ENCODE data around the gene SLC17A5.
"Not testable (repeated sequence)": the region's sequence is repeated elsewhere in the genome, so short reads cannot be mapped to it uniquely, and the experiment has no call there.

Gene SLC17A5

GRCh38 chr6:73566486-73566871 is 87.3 kb downstream of the SLC17A5 start:
- DNase-seq (ENCODE audit: low read depth in 2 of 2): not testable (repeated sequence)

- DNase-seq (ENCODE audit: low read depth in 2 of 2): no peak
Measured at GRCh38 chr6:73565767-73566485, 87.9 kb downstream of the SLC17A5 start.

GRCh38 chr6:73564578-73565345 is 89.0 kb downstream of the SLC17A5 start:
- DNase-seq (ENCODE audit: low read depth in 2 of 2): no peak

GRCh38 chr6:73562558-73562957 is 91.2 kb downstream of the SLC17A5 start:
- DNase-seq (ENCODE audit: low read depth in 2 of 2): no peak

GRCh38 chr6:73560853-73561407 is 92.9 kb downstream of the SLC17A5 start:
- DNase-seq (ENCODE audit: low read depth in 2 of 2): no peak

- DNase-seq (ENCODE audit: low read depth in 2 of 2): no peak
Measured at GRCh38 chr6:73560182-73560732, 93.5 kb downstream of the SLC17A5 start.

GRCh38 chr6:73559399-73559794 is 94.4 kb downstream of the SLC17A5 start:
- not testable (repeated sequence) for DNase-seq (ENCODE audit: low read depth in 2 of 2)

- no peak for DNase-seq (ENCODE audit: low read depth in 2 of 2)
Measured at GRCh38 chr6:73558624-73559398, 95.0 kb downstream of the SLC17A5 start.

GRCh38 chr6:73556836-73557235 is 97.0 kb downstream of the SLC17A5 start:
- DNase-seq (ENCODE audit: low read depth in 2 of 2): no peak

- DNase-seq (ENCODE audit: low read depth in 2 of 2): not testable (repeated sequence)
Measured at GRCh38 chr6:73555380-73555949, 98.3 kb downstream of the SLC17A5 start.

GRCh38 chr6:73551115-73551514 is 102.7 kb downstream of the SLC17A5 start:
- DNase-seq (ENCODE audit: low read depth in 2 of 2): not testable (repeated sequence)

- DNase-seq (ENCODE audit: low read depth in 2 of 2): no peak
Measured at GRCh38 chr6:73548458-73549446, 105.0 kb downstream of the SLC17A5 start.

- DNase-seq (ENCODE audit: low read depth in 2 of 2): no peak
Measured at GRCh38 chr6:73547036-73547435, 106.8 kb downstream of the SLC17A5 start.

Measured in stimulated activated CD4-positive, alpha-beta T cell treated with anti-CD3 and anti-CD28 coated beads, Interleukin-12 subunit alpha, Interleukin-12 subunit beta, amount 100 ng/mL, for 24 hours (primary cell).